K562 (cell line): ENCODE results near the gene ARID3C. TPM values are rescaled to one million over a fixed set of nuclear protein-coding genes. Genes with fewer than 3 reads are reported as not detected.

ENCODE experiments used
- CBX8 ChIP-seq: fragments of 200-600 bp; sonication (generic); IDR thresholded peaks from 2 replicates; pipeline ENCODE4 v1.6.1; 2012; ENCODE audit warnings: borderline replicate concordance, mixed run types, low read depth, mild to moderate bottlenecking, moderate library complexity, mixed read lengths, low read length, control low read depth, inconsistent platforms; ENCODE audit not compliant: poor library complexity, severe bottlenecking; ENCODE audit errors: extremely low read depth
- CCNT2 ChIP-seq: IDR thresholded peaks from 2 replicates; pipeline ENCODE4 v1.6.1; 2011; ENCODE audit warnings: borderline replicate concordance, low read depth, mild to moderate bottlenecking, moderate library complexity, mixed read lengths, low read length; ENCODE audit not compliant: insufficient read length; ENCODE audit errors: extremely low read depth
- CREM ChIP-seq: IDR thresholded peaks from 2 replicates; pipeline ENCODE4 v1.6.1; 2014; ENCODE audit warnings: antibody characterized with exemption, low read depth
- CTBP1 ChIP-seq: fragments of 450-650 bp; IDR thresholded peaks from 2 replicates; pipeline ENCODE4 v1.6.1; 2016; ENCODE audit warnings: borderline replicate concordance
- DMBX1 ChIP-seq: fragments of 250-450 bp; sonication (Bioruptor Pico); IDR thresholded peaks from 2 replicates; pipeline ENCODE4 v1.8.0; 2022; ENCODE audit warnings: inconsistent platforms, mild to moderate bottlenecking, moderate library complexity, borderline replicate concordance
- EHMT2 ChIP-seq: fragments of 450-650 bp; IDR thresholded peaks from 2 replicates; pipeline ENCODE4 v1.6.1; 2018; ENCODE audit warnings: antibody characterized with exemption
- HNRNPK ChIP-seq: fragments of 200-400 bp; formaldehyde crosslinking; IDR thresholded peaks from one replicate; pipeline ENCODE4 v1.6.1; 2018; ENCODE audit warnings: mild to moderate bottlenecking, low read depth, low read length; ENCODE audit not compliant: poor library complexity, severe bottlenecking
- KAT8 ChIP-seq: fragments of 450-650 bp; IDR thresholded peaks from 2 replicates; pipeline ENCODE4 v1.6.1; 2016; ENCODE audit warnings: low read depth, mild to moderate bottlenecking
- MBD2 ChIP-seq: sonication (generic); IDR thresholded peaks from 2 replicates; pipeline ENCODE4 v1.6.1; 2016; ENCODE audit warnings: low read depth, borderline replicate concordance
- MTA1 ChIP-seq: fragments of 450-650 bp; IDR thresholded peaks from 2 replicates; pipeline ENCODE4 v1.6.1; 2017; ENCODE audit warnings: borderline replicate concordance
- MYC ChIP-seq, 2 experiments: fragments of 250-450 bp in 1 of 2; sonication (Bioruptor Pico) in 1 of 2; IDR thresholded peaks; 2 replicates each; pipeline versions ENCODE4 v1.5.1 to v1.6.1; 2012 to 2021; ENCODE audit warnings: low read depth in 2 of 2, borderline replicate concordance in 1 of 2, improper control_type of control experiment in 1 of 2, low read length in 1 of 2, mild to moderate bottlenecking in 1 of 2, moderate library complexity in 1 of 2
- NFE2L1 ChIP-seq: fragments of 450-650 bp; IDR thresholded peaks from 2 replicates; pipeline ENCODE4 v1.6.1; 2016; ENCODE audit warnings: missing genetic modification characterization, low read depth, mild to moderate bottlenecking, missing compliant biosample characterization, moderate library complexity, borderline replicate concordance
- YY1 ChIP-seq, 3 experiments: IDR thresholded peaks; 2 replicates each; pipeline ENCODE4 v1.6.1; 2011; ENCODE audit warnings: low read length in 2 of 3, mild to moderate bottlenecking in 2 of 3, moderate library complexity in 2 of 3, borderline replicate concordance in 1 of 3, control low read depth in 1 of 3, low read depth in 1 of 3; ENCODE audit not compliant: insufficient read depth in 3 of 3, insufficient replicate concordance in 2 of 3, control insufficient read depth in 1 of 3, insufficient read length in 1 of 3; ENCODE audit errors: extremely low read depth in 1 of 3
- ZKSCAN3 ChIP-seq: fragments of 250-450 bp; sonication (Bioruptor Pico); IDR thresholded peaks from 2 replicates; pipeline ENCODE4 v1.4.0; 2020
- ZNF175 ChIP-seq: fragments of 200-800 bp; sonication (Bioruptor generic); IDR thresholded peaks from 2 replicates; pipeline ENCODE4 v1.6.1; 2016; ENCODE audit warnings: low read depth, mild to moderate bottlenecking, missing genetic modification characterization, missing compliant biosample characterization
- ZZZ3 ChIP-seq: fragments of 450-650 bp; IDR thresholded peaks from 2 replicates; pipeline ENCODE4 v1.6.1; 2016; ENCODE audit warnings: antibody characterized with exemption, mild to moderate bottlenecking, moderate library complexity
- polyA plus RNA-seq, 8 experiments: library from polyadenylated mRNA; depleted of rRNA in 4 of 8; stranded (reverse) in 5 of 8; unstranded in 3 of 8; fragments of >200 nt; fragmentation: Nextera tagmentation in 2 of 8; fragmentation: Illumina TruSeq in 1 of 8; extraction: Ambion mirVana in 2 of 8; extraction: Trizol in 1 of 8; gene quantifications; 2 replicates each; pipeline versions ENCODE4 v1.2.1 to v1.2.3, GENCODE V29; 2011 to 2014; ENCODE audit warnings: inconsistent platforms in 1 of 8, missing spikeins in 1 of 8
- total RNA-seq, 7 experiments: library from RNA; depleted of rRNA in 6 of 7; stranded (reverse); fragments of >200 nt in 6 of 7; fragmentation: Illumina TruSeq in 2 of 7; extraction: Trizol in 2 of 7; gene quantifications; 2 replicates each; pipeline versions ENCODE4 v1.2.1 to v1.2.3, GENCODE V29; 2011 to 2021; ENCODE audit warnings: low replicate concordance in 1 of 7
- TF ChIP-seq, protein P1 (sequence below): IDR thresholded peaks from 2 replicates; pipeline ENCODE4 v1.6.1; 2012; ENCODE audit warnings: low read depth, low read length, improper control_type of control experiment, borderline replicate concordance
- TF ChIP-seq, protein P2 (sequence below): fragments of 450-650 bp; IDR thresholded peaks from 2 replicates; pipeline ENCODE4 v1.6.1; 2016
- TF ChIP-seq, protein P3 (sequence below), 2 experiments: fragments of 450-650 bp; conservative IDR thresholded peaks; 2 replicates each; pipeline ENCODE4 v1.6.1; 2017; ENCODE audit warnings: mild to moderate bottlenecking in 2 of 2, moderate library complexity in 2 of 2

The ARID3C gene
- total and polyA plus RNA-seq, 9 of the 15 experiments (the other 6 are each of a cell fraction or from before 2014, with no cell fraction given), result not detected

DNA sequence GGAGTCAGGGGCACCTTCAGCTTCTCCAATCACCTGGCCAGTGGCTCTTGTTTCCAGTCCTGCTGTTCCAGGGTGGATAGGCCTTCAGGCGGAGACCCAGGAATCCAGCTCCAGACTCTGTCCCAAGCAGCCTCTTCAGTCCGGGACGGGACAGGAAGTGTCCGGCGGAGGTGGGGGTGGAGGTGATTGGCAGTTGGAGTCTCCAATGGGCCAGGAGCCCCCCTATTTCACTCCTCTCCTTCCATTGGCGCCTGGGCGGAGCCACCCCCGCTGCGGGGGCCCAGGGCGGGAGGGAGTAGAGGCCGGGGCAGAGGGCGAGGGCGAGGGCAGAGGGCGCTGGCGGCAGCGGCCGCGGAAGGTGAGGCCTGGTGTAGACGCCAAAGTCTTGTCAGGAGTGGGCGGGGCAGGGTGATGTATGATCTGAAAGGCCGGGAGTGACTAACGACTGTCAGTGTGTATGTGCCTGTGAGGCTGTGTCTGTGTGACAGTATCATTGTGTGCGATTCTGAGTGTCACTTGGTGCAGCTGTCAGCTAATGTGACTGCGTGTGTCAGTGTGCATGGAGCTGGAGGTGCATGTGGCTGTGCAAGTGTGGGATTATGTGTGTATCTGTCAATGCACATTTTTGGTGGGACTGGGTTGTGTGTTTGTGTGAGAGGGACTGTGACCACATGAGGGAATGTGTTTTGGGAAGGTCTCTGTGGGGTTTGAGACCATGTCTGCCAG is 23.2 kb upstream of the ARID3C start, which contains the start of gene IL11RA (continued):
- TF ChIP-seq, protein P1, sequence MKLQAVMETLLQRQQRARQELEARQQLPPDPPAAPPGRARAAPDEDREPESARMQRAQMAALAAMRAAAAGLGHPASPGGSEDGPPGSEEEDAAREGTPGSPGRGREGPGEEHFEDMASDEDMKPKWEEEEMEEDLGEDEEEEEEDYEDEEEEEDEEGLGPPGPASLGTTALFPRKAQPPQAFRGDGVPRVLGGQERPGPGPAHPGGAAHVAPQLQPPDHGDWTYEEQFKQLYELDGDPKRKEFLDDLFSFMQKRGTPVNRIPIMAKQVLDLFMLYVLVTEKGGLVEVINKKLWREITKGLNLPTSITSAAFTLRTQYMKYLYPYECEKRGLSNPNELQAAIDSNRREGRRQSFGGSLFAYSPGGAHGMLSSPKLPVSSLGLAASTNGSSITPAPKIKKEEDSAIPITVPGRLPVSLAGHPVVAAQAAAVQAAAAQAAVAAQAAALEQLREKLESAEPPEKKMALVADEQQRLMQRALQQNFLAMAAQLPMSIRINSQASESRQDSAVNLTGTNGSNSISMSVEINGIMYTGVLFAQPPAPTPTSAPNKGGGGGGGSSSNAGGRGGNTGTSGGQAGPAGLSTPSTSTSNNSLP, result no peak
- TF ChIP-seq KAT8, result no peak
- TF ChIP-seq HNRNPK, result no peak
- TF ChIP-seq ZNF175 (CRISPR knock-in tag), result no peak
- TF ChIP-seq ZZZ3, result no peak
- peak; percentile 43; the same call in 1 of the 2 replicates for TF ChIP-seq MYC (IDR thresholded peaks at IDR 0.05; ENCODE audit: low read depth, low read length)
- TF ChIP-seq MYC (CRISPR knock-in tag; IDR thresholded peaks at IDR 0.05; ENCODE audit: borderline replicate concordance, low read depth), result no peak
- TF ChIP-seq, protein P2, sequence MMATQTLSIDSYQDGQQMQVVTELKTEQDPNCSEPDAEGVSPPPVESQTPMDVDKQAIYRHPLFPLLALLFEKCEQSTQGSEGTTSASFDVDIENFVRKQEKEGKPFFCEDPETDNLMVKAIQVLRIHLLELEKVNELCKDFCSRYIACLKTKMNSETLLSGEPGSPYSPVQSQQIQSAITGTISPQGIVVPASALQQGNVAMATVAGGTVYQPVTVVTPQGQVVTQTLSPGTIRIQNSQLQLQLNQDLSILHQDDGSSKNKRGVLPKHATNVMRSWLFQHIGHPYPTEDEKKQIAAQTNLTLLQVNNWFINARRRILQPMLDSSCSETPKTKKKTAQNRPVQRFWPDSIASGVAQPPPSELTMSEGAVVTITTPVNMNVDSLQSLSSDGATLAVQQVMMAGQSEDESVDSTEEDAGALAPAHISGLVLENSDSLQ, result peak; percentile 98
- no peak for TF ChIP-seq DMBX1
- TF ChIP-seq ZKSCAN3 (CRISPR knock-in tag), result no peak
- no peak for TF ChIP-seq CBX8
- peak; percentile 70 for TF ChIP-seq CCNT2
- TF ChIP-seq EHMT2, result no peak
- peak in 1 of 3 experiments; percentile 59 for TF ChIP-seq YY1 (IDR thresholded peaks at IDR 0.05; ENCODE audit: borderline replicate concordance in 1 of 3, control insufficient read depth in 1 of 3, extremely low read depth in 1 of 3, insufficient read depth in 3 of 3, insufficient read length in 1 of 3, insufficient replicate concordance in 2 of 3, low read depth in 1 of 3, low read length in 2 of 3)
- peak; percentile 67 for TF ChIP-seq CTBP1
- TF ChIP-seq, protein P3, sequence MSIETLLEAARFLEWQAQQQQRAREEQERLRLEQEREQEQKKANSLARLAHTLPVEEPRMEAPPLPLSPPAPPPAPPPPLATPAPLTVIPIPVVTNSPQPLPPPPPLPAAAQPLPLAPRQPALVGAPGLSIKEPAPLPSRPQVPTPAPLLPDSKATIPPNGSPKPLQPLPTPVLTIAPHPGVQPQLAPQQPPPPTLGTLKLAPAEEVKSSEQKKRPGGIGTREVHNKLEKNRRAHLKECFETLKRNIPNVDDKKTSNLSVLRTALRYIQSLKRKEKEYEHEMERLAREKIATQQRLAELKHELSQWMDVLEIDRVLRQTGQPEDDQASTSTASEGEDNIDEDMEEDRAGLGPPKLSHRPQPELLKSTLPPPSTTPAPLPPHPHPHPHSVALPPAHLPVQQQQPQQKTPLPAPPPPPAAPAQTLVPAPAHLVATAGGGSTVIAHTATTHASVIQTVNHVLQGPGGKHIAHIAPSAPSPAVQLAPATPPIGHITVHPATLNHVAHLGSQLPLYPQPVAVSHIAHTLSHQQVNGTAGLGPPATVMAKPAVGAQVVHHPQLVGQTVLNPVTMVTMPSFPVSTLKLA (conservative IDR thresholded peaks at IDR 0.05), result peak; percentile 44 to 63; a peak in 2 of 4 replicates
- TF ChIP-seq NFE2L1 (tag), result no peak
- TF ChIP-seq MTA1, result no peak
- peak; percentile 54 for TF ChIP-seq MBD2
- TF ChIP-seq CREM, result peak; percentile 60; the same call in 1 of the 2 replicates
